Neural progenitor cell (in vitro differentiated cells): ENCODE results near the gene LINGO3. TPM values are rescaled to one million over a fixed set of nuclear protein-coding genes. Genes with fewer than 3 reads are reported as not detected.
A peak's percentile ranks its signal among the peaks of the same experiment; 100 is the strongest.

Experiments used
- DNase-seq: peaks from one replicate; pipeline ENCODE4 v3.0.0-alpha.2; 2016; ENCODE audit warnings: low spot score
- H2AFZ ChIP-seq: fragments of 200-600 bp; sonication (generic); replicated peaks from 2 replicates; pipeline ENCODE4 v1.6.1; 2016; ENCODE audit warnings: antibody characterized with exemption
- H3F3A ChIP-seq: fragments of 200-600 bp; sonication (generic); 2 replicates; pipeline ENCODE4 v1.6.1; 2016; ENCODE audit warnings: antibody characterized with exemption, low read depth
- H3K27ac ChIP-seq: fragments of 200-600 bp; sonication (generic); 2 replicates; pipeline ENCODE4 v1.5.1; 2016; ENCODE audit warnings: mild to moderate bottlenecking
- H3K27me3 ChIP-seq: fragments of 200-600 bp; sonication (generic); 2 replicates; pipeline ENCODE4 v1.6.1; 2016; ENCODE audit warnings: mild to moderate bottlenecking, moderate library complexity
- H3K36me3 ChIP-seq: fragments of 200-600 bp; sonication (generic); 2 replicates; pipeline ENCODE4 v1.5.1; 2016
- H3K4me1 ChIP-seq: fragments of 200-600 bp; sonication (generic); 2 replicates; pipeline ENCODE4 v1.6.1; 2016; ENCODE audit warnings: mixed run types
- H3K4me2 ChIP-seq: fragments of 200-600 bp; sonication (generic); 2 replicates; pipeline ENCODE4 v1.6.1; 2016
- H3K4me3 ChIP-seq: fragments of 200-600 bp; sonication (generic); 2 replicates; pipeline ENCODE4 v1.5.1; 2016
- H3K79me2 ChIP-seq: fragments of 200-600 bp; sonication (generic); 2 replicates; pipeline ENCODE4 v1.6.1; 2016; ENCODE audit warnings: low read depth
- H3K9ac ChIP-seq: fragments of 200-600 bp; sonication (generic); 2 replicates; pipeline ENCODE4 v1.6.1; 2016
- H3K9me3 ChIP-seq: fragments of 200-600 bp; sonication (generic); 2 replicates; pipeline ENCODE4 v1.5.1; 2016; ENCODE audit warnings: low read depth
- H4K20me1 ChIP-seq: fragments of 200-600 bp; sonication (generic); 2 replicates; pipeline ENCODE4 v1.6.1; 2016; ENCODE audit warnings: low read depth
- H3K27ac Mint-ChIP-seq: 3 replicates; pipeline ENCODE4 v1.8.0; 2021; ENCODE audit warnings: mixed read lengths
- H3K27me3 Mint-ChIP-seq: 2 replicates; pipeline ENCODE4 v1.8.0; 2022; ENCODE audit warnings: low read depth, mild to moderate bottlenecking, inconsistent platforms, moderate library complexity, mixed read lengths; ENCODE audit not compliant: insufficient read depth
- H3K36me3 Mint-ChIP-seq: 3 replicates; pipeline ENCODE4 v1.8.0; 2021; ENCODE audit warnings: mixed read lengths
- H3K4me1 Mint-ChIP-seq: 3 replicates; pipeline ENCODE4 v1.8.0; 2021; ENCODE audit warnings: mixed read lengths
- H3K4me3 Mint-ChIP-seq: 3 replicates; pipeline ENCODE4 v1.8.0; 2021; ENCODE audit warnings: mild to moderate bottlenecking, moderate library complexity, mixed read lengths
- H3K9me3 Mint-ChIP-seq: 3 replicates; pipeline ENCODE4 v1.8.0; 2020; ENCODE audit warnings: mixed read lengths
- CTCF ChIP-seq: fragments of 200-600 bp; sonication (generic); IDR thresholded peaks from 2 replicates; pipeline ENCODE4 v1.5.1; 2017; ENCODE audit warnings: antibody characterized with exemption, mild to moderate bottlenecking
- EZH2 ChIP-seq: fragments of 200-600 bp; sonication (generic); IDR thresholded peaks from 2 replicates; pipeline ENCODE4 v1.6.1; 2017; ENCODE audit warnings: antibody characterized with exemption, mild to moderate bottlenecking, moderate library complexity
- EZH2phosphoT487 ChIP-seq: fragments of 200-600 bp; sonication (generic); IDR thresholded peaks from 2 replicates; pipeline ENCODE4 v1.6.1; 2017; ENCODE audit warnings: antibody characterized with exemption
- total RNA-seq: library from RNA; depleted of rRNA; stranded (reverse); fragments of >200 nt; gene quantifications from 2 replicates; pipeline ENCODE4 v1.2.3, GENCODE V29; 2015; ENCODE audit warnings: low replicate concordance

The LINGO3 gene
- total RNA-seq, 1 donor from 2014 or later: not detected

- peaks cover 5% of the 10 kb centered on the region for H3K36me3 Mint-ChIP-seq
- Histone ChIP-seq H3K4me1 (peaks cover 16% of the 10 kb centered on the region), H3K36me3 (no peaks in the 10 kb centered on the region), H3F3A (peaks cover 37% of the 10 kb centered on the region), H3K9ac (no peak overlapping the region), H3K79me2 (peaks cover 48% of the 10 kb centered on the region), H3K27ac (no peak overlapping the region), H3K4me3 (peak overlapping the region; percentile 84), H2AFZ (no peak overlapping the region), H4K20me1 (peaks cover 41% of the 10 kb centered on the region), H3K9me3 (no peaks in the 10 kb centered on the region), H3K4me2 (peak overlapping the region; percentile 80), H3K27me3 (no peaks in the 10 kb centered on the region)
- TF ChIP-seq EZH2 (no peak), CTCF (no peak), EZH2phosphoT487 (no peak)
- DNase-seq: no peak
- H3K4me3 Mint-ChIP-seq: peak overlapping the region; percentile 95
- H3K9me3 Mint-ChIP-seq: peaks cover 1% of the 10 kb centered on the region
- H3K27me3 Mint-ChIP-seq: peaks cover 6% of the 10 kb centered on the region
- H3K27ac Mint-ChIP-seq: peak overlapping the region; percentile 58
- H3K4me1 Mint-ChIP-seq: peaks cover 20% of the 10 kb centered on the region
Measured at GRCh38 chr19:2268480-2268830, 39.5 kb downstream of the LINGO3 start.

DNA sequence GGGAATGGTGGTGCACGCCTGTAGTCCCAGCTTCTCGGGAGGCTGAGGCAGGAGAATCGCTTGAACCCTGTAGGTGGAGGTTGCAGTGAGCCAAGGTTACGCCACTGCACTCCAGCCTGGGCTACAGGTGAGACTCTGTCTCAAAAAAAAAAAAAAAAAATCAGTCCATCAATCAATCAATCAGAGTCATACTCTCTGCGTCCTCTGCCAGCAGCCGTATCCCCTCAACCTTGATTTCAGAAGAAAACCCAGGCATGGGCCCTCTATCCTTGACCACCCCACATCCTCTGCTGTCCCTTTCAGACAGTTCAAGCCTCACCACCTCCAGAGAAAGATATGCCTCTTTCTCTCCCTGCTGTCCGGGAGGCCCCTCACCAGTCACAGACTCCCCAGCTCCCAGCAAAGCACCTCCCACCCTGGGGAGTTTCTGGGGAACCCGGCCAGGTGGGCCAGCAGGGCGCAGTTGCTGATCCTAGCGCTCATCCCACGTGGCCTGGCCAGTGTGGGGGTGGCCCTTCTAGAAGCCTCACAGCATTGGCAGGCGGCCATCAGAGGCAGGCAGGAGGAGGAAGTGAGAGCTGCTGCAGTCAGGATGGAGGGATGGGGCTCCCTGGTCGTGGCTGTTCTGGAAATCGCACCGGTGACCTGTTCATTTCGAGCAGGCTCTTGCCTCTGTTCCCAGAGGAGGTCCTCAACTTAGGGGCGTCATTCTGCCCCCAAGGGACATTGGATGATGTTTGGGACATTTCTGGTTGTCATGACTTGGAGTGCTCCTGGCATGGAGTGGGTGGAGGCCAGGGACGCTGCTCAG, 41.6 kb downstream of the LINGO3 start:
- Histone ChIP-seq H4K20me1 (peaks cover 21% of the 10 kb centered on the region), H3K36me3 (no peaks in the 10 kb centered on the region), H2AFZ (no peak overlapping the region), H3F3A (peaks cover 16% of the 10 kb centered on the region), H3K27ac (no peak overlapping the region), H3K4me2 (no peak overlapping the region), H3K9ac (no peak overlapping the region), H3K4me1 (peaks cover 3% of the 10 kb centered on the region), H3K4me3 (no peak overlapping the region), H3K79me2 (peaks cover 28% of the 10 kb centered on the region), H3K9me3 (no peaks in the 10 kb centered on the region), H3K27me3 (no peaks in the 10 kb centered on the region)
- Mint-ChIP-seq H3K4me1 (peaks cover 10% of the 10 kb centered on the region), H3K36me3 (peaks cover under 1% of the 10 kb centered on the region), H3K9me3 (peaks cover 1% of the 10 kb centered on the region), H3K27me3 (peaks cover 5% of the 10 kb centered on the region), H3K27ac (peak overlapping the region; percentile 66), H3K4me3 (peak overlapping the region; percentile 30)
- no peak for TF ChIP-seq CTCF
- no peak for TF ChIP-seq EZH2
- TF ChIP-seq EZH2phosphoT487: no peak
- DNase-seq: no peak

DNA sequence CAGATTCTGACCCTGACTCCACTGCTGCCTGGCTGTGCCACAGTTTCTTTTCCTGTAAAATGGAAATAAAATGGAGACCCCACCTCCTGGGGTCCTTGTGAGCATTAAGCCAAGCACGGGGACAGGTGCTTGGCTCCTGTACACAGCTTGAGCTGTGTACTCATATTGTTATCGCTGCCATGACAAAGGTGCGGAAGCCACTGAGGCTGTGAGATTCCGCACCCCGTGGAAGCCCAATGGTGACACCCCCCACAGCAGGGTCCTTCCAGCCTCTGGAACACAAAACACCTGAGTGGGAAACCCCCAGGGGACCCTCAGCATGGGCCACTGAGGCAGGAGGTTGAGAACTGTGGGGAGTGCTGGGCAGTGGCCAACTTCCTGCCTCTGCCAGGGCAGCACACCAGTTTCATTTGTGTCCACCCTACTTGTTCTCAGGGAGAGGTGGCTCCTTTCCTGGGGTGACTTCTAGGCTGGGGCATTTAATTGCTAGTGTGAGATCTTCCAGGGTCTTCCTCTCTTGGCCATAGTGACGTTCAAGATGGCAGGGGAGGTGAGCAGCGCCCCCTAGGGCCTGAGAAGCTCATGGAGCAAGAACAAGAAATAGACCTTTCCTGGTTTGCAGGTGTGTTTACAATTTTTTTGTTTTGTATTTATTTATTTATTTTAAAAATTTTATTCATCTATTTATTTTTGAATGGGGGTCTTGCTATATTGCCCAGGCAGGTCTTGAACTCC, 46.3 kb downstream of the LINGO3 start:
- no peak for TF ChIP-seq EZH2
- TF ChIP-seq CTCF: peak; percentile 62
- Histone ChIP-seq H3K9me3 (no peaks in the 10 kb centered on the region), H3K4me2 (no peak overlapping the region), H4K20me1 (no peaks in the 10 kb centered on the region), H3K27me3 (no peaks in the 10 kb centered on the region), H2AFZ (no peak overlapping the region), H3K36me3 (no peaks in the 10 kb centered on the region), H3F3A (no peaks in the 10 kb centered on the region), H3K4me1 (no peaks in the 10 kb centered on the region), H3K79me2 (no peaks in the 10 kb centered on the region), H3K9ac (no peak overlapping the region), H3K4me3 (no peak overlapping the region), H3K27ac (no peak overlapping the region)
- H3K36me3 Mint-ChIP-seq: no peaks in the 10 kb centered on the region
- H3K27me3 Mint-ChIP-seq: peaks cover 3% of the 10 kb centered on the region
- H3K4me3 Mint-ChIP-seq: no peak overlapping the region
- no peaks in the 10 kb centered on the region for H3K4me1 Mint-ChIP-seq
- H3K9me3 Mint-ChIP-seq: no peaks in the 10 kb centered on the region
- no peak overlapping the region for H3K27ac Mint-ChIP-seq
- DNase-seq: peak; percentile 48
